ENCODE results near the gene PLK5. TPM values are rescaled to one million over a fixed set of nuclear protein-coding genes. Genes with fewer than 3 reads are reported as not detected.
A peak's percentile ranks its signal among the peaks of the same experiment; 100 is the strongest.

The PLK5 gene
- total RNA-seq, 1 donor from 2014 or later, result not detected

DNA sequence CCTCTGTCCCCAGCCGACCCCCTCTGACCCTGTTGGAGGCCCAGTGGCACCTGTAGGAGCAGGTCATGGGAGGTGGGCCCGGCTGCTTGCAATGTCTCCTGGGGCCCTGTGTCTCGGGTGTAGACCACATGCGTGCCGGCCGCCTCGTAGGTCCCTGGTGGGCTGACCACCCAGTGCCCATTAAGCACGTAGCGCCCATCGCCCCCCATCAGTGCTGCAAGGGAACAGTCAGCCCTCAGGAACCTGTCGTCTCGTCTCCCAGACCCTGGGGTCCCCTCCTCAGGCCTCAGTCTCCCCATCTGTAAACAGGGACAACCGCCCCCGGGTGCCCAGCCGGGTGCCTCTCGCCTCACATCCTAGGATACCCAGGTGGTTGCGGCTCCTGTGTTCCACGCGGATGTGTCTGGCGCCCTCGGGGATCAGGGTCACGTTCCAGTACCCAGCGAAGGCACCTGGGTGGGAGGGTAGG is 16.7 kb upstream of the PLK5 start:
- peaks cover 3% of the 10 kb centered on the region for H3K36me3 Mint-ChIP-seq (ENCODE audit: low read depth)
- intact Hi-C loops (cut with micrococcal nuclease), result no loop called here
- no peak overlapping the region for H3K27ac Mint-ChIP-seq
- peaks cover 13% of the 10 kb centered on the region for H3K4me1 Mint-ChIP-seq (ENCODE audit: low read depth)
- peaks cover 8% of the 10 kb centered on the region for H3K27me3 Mint-ChIP-seq (ENCODE audit: low read depth)
- no peak for DNase-seq (ENCODE audit: low spot score)
- H3K4me3 Mint-ChIP-seq (ENCODE audit: low read depth), result peak overlapping the region; percentile 81
- H3K9me3 Mint-ChIP-seq, result no peaks in the 10 kb centered on the region

DNA sequence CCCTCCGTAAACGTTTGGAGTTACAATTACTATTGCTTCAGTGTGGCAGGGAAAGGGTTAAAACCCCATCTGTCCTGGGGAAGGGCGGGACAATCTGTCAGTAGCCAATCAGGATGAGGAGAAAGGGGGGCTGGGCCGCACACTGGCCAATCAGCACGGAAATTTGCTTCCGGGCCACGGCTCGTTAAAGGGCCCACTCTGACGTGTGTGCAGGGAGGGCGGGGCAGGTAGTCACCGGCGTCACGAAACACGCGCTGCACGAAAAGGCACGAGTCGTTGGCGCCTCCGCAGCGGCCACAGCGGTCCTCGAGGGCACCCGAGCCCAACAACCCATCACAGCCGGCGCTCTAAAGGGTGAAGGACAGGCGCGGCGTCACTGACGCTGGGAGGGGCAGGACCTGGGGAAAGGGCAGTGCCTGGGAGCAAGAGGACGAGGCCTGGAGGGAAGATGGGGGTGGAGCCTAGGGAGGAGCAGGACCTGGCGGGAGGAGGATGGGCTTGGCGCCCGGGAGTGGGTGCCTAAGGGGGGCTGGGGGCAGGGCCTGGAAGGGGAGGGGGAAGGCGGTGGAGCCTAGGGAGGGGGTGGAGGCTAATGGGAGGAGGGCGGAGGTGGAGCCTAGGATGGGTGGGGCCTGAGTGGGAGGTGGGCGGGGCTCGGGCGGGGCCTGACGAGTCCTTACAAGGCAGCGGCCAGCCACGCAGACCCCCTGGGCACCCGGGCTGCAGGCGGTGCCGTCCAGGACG is 15.9 kb upstream of the PLK5 start:
- DNase-seq (ENCODE audit: low spot score), result peak; percentile 84
- peaks cover 8% of the 10 kb centered on the region for H3K27me3 Mint-ChIP-seq (ENCODE audit: low read depth)
- H3K9me3 Mint-ChIP-seq, result no peaks in the 10 kb centered on the region
- intact Hi-C loops (cut with micrococcal nuclease), result no loop called here
- H3K27ac Mint-ChIP-seq, result peak overlapping the region; percentile 82
- H3K4me3 Mint-ChIP-seq (ENCODE audit: low read depth), result peak overlapping the region; percentile 81
- peaks cover 17% of the 10 kb centered on the region for H3K4me1 Mint-ChIP-seq (ENCODE audit: low read depth)
- H3K36me3 Mint-ChIP-seq (ENCODE audit: low read depth), result peaks cover 3% of the 10 kb centered on the region

DNA sequence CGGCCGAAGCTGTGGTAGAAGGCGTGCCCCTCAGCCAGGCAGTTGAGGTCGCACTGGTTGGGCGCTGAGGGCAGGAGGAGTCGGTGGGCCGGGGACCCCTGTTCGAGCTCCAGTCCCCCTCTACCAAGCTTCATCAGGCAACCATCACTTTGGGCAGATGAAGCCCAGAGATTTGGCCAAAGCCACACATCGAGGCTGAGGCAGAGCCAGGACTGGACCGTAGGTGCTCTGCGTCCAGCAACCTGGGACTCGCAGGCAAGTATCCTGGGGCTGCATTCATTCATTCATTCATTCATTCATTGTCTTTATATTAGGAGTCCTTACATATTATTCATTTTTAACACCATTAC is 15.4 kb upstream of the PLK5 start:
- no peak overlapping the region for H3K4me3 Mint-ChIP-seq (ENCODE audit: low read depth)
- peaks cover 3% of the 10 kb centered on the region for H3K36me3 Mint-ChIP-seq (ENCODE audit: low read depth)
- H3K27me3 Mint-ChIP-seq (ENCODE audit: low read depth), result peaks cover 8% of the 10 kb centered on the region
- intact Hi-C loops (cut with micrococcal nuclease), result no loop called here
- H3K27ac Mint-ChIP-seq, result no peak overlapping the region
- peaks cover 17% of the 10 kb centered on the region for H3K4me1 Mint-ChIP-seq (ENCODE audit: low read depth)
- no peak for DNase-seq (ENCODE audit: low spot score)
- H3K9me3 Mint-ChIP-seq, result no peaks in the 10 kb centered on the region

DNA sequence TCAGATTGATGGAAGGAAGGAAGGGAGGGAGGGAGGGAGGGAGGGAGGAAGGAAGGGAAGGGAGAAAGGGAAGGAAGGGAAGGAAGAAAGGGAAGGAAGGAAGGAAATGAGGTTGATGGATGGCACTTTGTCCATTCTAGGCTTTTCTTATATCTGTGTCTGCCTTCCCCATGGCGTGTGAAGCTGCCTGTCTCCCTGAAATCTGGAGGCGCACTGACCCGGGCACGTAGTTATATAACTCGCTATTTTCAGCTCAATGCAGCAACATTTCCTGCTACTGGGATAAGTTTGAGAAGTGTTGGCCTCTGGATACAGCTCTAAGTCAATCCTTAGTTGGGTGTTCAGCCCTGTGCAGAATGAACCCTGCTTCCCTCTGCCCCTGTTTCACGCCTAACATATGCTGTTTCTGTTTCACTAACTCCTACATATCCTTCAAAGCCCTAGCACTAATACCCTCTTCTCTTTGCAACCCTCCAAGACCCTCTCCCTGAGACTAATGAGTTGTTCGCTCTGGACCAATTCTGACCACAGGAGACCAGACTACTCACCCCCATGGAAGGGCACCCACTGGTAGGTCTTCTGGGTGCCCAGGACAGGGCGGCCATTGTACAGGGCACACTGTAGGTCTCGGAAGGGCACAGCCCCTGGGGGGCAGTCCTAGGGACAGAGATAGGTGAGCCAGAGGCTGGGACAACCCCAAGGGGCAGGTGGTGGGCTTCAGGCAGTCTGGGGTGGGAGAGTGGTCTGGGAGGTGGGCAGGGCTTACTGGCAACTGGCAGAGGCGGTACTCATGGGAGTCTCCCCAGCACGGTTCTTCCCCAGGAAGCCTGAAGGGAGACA is 14.1 kb upstream of the PLK5 start:
- DNase-seq (ENCODE audit: low spot score), result no peak
- Mint-ChIP-seq H3K4me3 (ENCODE audit: low read depth) (no peak overlapping the region), H3K4me1 (ENCODE audit: low read depth) (peaks cover 15% of the 10 kb centered on the region), H3K36me3 (ENCODE audit: low read depth) (peaks cover 3% of the 10 kb centered on the region), H3K27ac (no peak overlapping the region), H3K9me3 (no peaks in the 10 kb centered on the region), H3K27me3 (ENCODE audit: low read depth) (peaks cover 7% of the 10 kb centered on the region)
- intact Hi-C loops (cut with micrococcal nuclease), result loop anchor here (5.0 to 10.0 kb wide), 3 partner anchors 38 to 235 kb away; partner anchors contain the start of gene FAM174C

DNA sequence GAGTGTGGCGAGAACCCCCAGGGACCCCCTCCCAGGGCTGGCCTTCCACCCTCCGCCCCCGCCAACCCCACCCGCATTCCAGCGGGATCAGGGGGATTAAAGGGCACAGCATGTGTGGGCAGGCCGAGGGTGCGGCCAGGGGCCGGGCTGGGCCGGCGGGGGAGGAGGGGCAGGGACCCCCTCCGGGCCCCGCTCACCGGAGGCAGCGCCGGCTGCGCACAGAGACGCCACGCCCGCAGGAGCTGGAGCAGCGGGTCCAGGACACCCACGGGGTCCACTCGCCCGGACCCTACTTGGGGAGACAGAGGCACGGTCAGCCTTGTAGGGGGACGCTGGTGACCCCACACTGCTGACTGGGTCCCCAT is 13.5 kb upstream of the PLK5 start:
- intact Hi-C loops (cut with micrococcal nuclease), result loop anchor here (5.0 to 10.0 kb wide), 3 partner anchors 38 to 236 kb away; partner anchors contain the start of gene FAM174C
- peaks cover 3% of the 10 kb centered on the region for H3K36me3 Mint-ChIP-seq (ENCODE audit: low read depth)
- no peaks in the 10 kb centered on the region for H3K9me3 Mint-ChIP-seq

DNA sequence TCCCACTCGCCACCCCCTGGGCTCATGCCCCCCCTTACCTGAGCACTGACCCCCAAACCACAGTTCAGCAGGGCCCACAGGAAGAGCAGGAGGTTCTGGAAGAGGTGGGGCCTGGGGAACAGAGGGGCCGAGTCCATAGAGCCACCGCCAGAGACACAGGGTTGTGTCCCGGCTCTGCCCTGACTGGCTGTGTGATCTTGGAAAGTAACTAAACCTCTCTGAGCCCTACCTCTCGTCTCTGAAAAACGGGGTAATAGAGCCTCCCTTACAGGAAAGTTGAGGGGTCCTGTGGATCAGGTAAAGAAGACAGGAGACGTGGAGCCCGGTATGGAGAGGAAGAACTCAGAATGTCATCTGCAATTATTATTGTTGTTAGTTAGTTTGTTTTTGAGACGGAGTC is 13.1 kb upstream of the PLK5 start:
- H3K4me1 Mint-ChIP-seq (ENCODE audit: low read depth), result peaks cover 15% of the 10 kb centered on the region
- peak overlapping the region; percentile 2 for H3K4me3 Mint-ChIP-seq (ENCODE audit: low read depth)
- H3K27me3 Mint-ChIP-seq (ENCODE audit: low read depth), result peaks cover 7% of the 10 kb centered on the region
- DNase-seq (ENCODE audit: low spot score), result no peak
- no peaks in the 10 kb centered on the region for H3K9me3 Mint-ChIP-seq
- H3K36me3 Mint-ChIP-seq (ENCODE audit: low read depth), result peaks cover 3% of the 10 kb centered on the region
- no peak overlapping the region for H3K27ac Mint-ChIP-seq
- intact Hi-C loops (cut with micrococcal nuclease), result loop anchor here (5.0 to 10.0 kb wide), 3 partner anchors 39 to 236 kb away; partner anchors contain the start of gene FAM174C

More for the DNA sequence above, 13.5 kb upstream of the PLK5 start:
- Mint-ChIP-seq H3K4me1 (ENCODE audit: low read depth) (peaks cover 15% of the 10 kb centered on the region), H3K27ac (no peak overlapping the region), H3K4me3 (ENCODE audit: low read depth) (no peak overlapping the region), H3K27me3 (ENCODE audit: low read depth) (peaks cover 7% of the 10 kb centered on the region)
- no peak for DNase-seq (ENCODE audit: low spot score)

DNA sequence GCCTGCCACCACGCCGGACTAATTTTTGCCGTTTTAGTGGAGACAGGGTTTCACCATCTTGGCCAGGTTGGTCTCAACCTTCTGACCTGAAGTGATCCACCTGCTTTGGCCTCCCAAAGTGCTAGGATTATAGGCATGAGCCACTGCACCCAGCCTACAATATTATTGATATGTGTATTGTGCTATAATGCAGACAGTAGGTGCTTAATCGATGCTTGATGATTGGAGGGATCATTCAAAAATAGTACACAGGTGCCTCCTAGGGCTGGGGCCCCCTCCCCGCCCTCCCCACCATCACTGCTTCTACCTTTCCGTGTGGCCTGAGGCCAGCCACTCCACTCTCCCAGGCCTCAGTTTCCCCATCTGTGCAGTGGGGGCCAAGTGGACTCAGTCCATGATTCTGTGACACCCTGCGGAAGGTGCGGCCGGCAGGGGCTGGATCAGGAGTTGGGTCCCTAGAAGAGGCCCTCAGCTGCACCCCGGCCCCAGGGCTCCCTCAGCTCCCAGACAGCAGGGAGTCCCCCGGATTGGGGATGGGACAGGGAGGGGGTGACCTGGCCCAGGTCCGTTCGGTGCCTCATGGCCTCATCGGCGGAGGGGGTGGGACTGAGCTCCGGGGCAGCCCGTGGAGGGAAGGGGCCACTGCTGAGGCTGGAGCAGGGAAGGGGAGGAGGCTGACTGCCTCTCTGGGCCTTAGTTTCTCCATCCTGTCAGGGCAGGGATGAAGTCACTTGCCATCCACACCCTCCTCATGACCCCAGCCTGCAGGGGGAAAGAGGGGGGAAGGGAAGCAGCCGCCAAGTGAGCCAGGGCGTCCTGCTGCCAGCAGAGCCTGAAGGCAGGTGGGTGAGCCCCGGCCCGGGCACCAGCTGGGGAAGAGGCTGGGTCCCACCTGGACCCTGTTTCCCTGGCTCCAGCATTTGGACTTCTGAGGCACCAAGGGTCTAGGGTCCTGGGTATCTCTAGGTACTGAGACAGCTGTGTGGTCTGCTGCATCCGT is 12.3 kb upstream of the PLK5 start:
- H3K4me3 Mint-ChIP-seq (ENCODE audit: low read depth), result peak overlapping the region; percentile 74
- H3K27ac Mint-ChIP-seq, result no peak overlapping the region
- DNase-seq (ENCODE audit: low spot score), result no peak
- H3K27me3 Mint-ChIP-seq (ENCODE audit: low read depth), result peaks cover 7% of the 10 kb centered on the region
- H3K9me3 Mint-ChIP-seq, result no peaks in the 10 kb centered on the region
- intact Hi-C loops (cut with micrococcal nuclease), result loop anchor here (5.0 to 10.0 kb wide), 3 partner anchors 39 to 237 kb away; partner anchors contain the start of gene FAM174C
- peaks cover 3% of the 10 kb centered on the region for H3K36me3 Mint-ChIP-seq (ENCODE audit: low read depth)
- H3K4me1 Mint-ChIP-seq (ENCODE audit: low read depth), result peaks cover 13% of the 10 kb centered on the region

DNA sequence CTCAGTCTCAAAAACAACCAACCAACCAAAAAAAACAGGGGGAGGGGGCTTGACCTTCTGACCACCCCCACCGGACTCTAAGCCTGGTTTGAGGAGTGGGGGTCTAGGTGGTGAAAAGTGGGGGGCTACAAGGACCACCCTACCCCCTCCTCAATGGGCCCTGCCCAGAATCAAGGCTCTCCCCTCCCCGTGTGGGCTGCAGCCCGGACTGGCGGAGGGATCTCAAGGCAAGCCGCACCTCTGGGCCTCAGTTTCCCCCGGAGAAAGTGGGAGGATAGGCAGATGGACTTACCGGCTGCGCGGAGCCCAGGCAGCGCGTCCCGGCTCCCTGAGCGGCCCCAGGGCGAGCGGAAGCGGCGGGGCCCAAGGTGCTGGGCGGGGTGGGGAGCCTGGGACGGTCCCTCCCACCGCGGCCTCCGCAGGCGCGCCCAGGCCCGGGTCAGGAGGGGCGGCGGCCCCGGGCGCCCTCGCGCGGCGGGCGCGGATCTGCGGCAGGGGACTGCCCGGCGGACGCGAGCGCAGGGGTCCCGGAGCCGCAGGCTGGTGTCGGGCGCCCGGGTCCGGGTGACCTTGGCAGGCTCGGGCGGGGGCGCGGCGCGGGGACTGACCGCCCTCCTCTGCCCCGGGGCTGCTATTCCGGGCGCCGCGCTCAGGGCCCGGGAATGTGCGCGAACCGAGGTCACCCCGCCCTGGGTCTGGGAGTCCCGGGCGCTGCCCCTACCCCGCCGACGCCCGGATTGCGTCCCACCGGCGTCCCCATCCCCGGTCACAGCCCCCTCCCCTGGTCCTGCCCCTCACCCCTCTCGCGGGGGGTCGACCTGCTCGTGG is 11.0 kb upstream of the PLK5 start, which contains the start of gene ADAMTSL5:
Gene ADAMTSL5 (minus strand): TSS at position 349 of the 828 bp plus-strand sequence. CDS start 2,076 bp downstream, outside the sequence.
- Mint-ChIP-seq H3K27ac (no peak within 1 kb of the TSS), H3K4me1 (ENCODE audit: low read depth) (peaks cover 9% of the 10 kb centered on the region), H3K9me3 (no peaks in the 10 kb centered on the region), H3K36me3 (ENCODE audit: low read depth) (peaks cover 1% of the 10 kb centered on the region), H3K4me3 (ENCODE audit: low read depth) (peak within 1 kb of the TSS; percentile 74), H3K27me3 (ENCODE audit: low read depth) (peaks cover 7% of the 10 kb centered on the region)
- peak; percentile 65 for DNase-seq (ENCODE audit: low spot score)
- intact Hi-C loops (cut with micrococcal nuclease), result loop anchor here (5.0 to 10.0 kb wide), 3 partner anchors 41 to 238 kb away; partner anchors contain the start of gene FAM174C

DNA sequence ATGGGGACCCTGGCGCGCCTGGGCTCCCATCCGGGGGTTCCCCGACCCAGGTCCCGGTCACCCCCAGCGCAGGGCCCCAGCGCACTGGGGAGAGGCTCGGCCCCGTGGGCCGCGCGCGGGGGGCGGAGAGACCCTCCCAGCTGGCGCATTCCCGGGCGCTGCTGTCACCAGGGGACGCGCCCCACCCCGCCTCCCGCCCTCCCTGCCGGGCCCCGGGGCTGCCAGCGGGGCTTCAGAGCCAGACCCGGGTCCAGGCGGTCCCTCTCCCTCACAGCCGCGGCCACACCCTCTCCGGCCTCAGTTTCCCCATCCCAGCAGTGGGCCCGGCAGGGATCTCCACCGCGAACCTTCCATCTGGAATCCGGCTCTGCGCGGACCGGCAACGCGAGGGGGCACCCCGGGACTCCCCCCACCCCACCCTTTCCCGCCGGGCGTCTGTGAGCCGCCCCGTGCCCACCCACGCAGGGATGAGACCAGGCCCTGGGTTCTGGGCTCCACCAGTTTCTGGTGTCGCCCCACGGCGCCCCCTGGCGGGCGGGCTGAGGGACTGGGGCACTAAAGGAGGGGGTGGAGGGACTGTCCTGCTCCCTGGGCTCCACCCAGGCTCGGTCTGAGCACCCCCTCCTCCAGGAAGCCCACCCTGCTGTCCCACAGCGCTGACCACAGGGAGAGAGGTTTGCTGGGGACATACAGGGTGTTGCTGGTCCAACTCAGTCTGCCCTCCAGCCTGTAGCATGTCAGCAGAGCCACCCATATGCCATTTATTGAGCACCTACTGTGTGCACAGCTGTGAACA is 10.2 kb upstream of the PLK5 start:
- peak; percentile 54 for DNase-seq (ENCODE audit: low spot score)
- H3K27me3 Mint-ChIP-seq (ENCODE audit: low read depth), result peaks cover 7% of the 10 kb centered on the region
- H3K9me3 Mint-ChIP-seq, result no peaks in the 10 kb centered on the region
- H3K4me3 Mint-ChIP-seq (ENCODE audit: low read depth), result peak overlapping the region; percentile 21
- intact Hi-C loops (cut with micrococcal nuclease), result loop anchor here (5.0 to 10.0 kb wide), 3 partner anchors 41 to 239 kb away; partner anchors contain the start of gene FAM174C
- peaks cover 8% of the 10 kb centered on the region for H3K4me1 Mint-ChIP-seq (ENCODE audit: low read depth)
- no peaks in the 10 kb centered on the region for H3K36me3 Mint-ChIP-seq (ENCODE audit: low read depth)
- no peak overlapping the region for H3K27ac Mint-ChIP-seq

DNA sequence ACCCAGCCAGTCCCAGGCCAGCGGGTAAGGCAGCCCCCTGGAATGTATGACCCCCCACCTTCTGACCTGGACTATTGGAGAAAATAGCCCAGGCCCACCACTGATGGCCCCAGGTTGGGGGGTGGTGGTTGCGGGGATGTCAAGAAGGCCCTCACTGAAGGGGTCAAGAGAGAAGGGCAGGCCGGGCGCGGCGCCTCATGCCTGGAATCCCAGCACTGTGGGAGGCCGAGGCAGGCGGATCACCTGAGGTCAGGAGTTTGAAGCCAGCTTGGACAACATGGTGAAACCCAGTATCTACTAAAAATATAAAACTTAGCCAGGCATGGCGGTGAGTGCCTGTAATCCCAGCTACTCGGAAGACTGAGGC is 9.6 kb upstream of the PLK5 start:
- peaks cover 8% of the 10 kb centered on the region for H3K4me1 Mint-ChIP-seq (ENCODE audit: low read depth)
- H3K27me3 Mint-ChIP-seq (ENCODE audit: low read depth), result peaks cover 7% of the 10 kb centered on the region
- H3K9me3 Mint-ChIP-seq, result no peaks in the 10 kb centered on the region
- intact Hi-C loops (cut with micrococcal nuclease), result loop anchor here (5.0 to 10.0 kb wide), 3 partner anchors 42 to 239 kb away; partner anchors contain the start of gene FAM174C
- H3K4me3 Mint-ChIP-seq (ENCODE audit: low read depth), result no peak overlapping the region
- no peak overlapping the region for H3K27ac Mint-ChIP-seq
- DNase-seq (ENCODE audit: low spot score), result no peak
- H3K36me3 Mint-ChIP-seq (ENCODE audit: low read depth), result no peaks in the 10 kb centered on the region
